Measurements from ENCODE around the gene CCDC63.

The CCDC63 gene

DNA sequence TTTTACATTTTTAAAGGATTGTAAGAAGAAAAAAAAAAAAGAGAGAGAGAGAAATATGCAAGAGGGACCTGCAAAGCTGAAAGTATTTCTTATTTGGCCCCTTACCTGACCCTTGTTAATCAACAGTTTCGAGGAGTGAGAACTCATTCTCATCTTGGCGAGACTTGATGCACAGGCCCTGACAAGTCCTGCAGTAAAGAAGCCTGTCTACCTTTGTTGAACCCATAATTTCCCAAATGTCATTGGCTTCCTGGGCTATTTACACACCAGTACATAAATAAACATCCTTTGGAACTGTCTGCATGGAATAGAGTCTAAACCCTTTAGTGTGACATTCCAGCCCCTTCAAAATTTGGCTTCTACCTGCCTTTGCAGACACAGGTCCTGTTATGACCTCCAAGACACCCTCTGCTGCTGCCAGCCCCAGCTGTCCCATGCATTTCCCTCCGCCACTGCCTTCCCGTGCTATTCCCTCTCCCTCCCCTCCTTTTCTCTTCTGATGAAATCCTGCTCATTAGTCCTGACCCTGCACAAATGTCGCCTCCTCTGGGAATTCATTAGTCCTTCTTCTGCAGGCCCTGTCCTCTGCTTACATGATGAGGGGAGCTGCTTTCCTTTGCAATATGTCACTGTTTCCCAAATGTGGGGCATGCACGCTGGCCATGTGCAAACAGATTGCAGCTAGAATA is 38.5 kb downstream of the CCDC63 start:
- no peak for DNase-seq (ENCODE audit: low read depth)

GRCh38 chr12:110888256-110888991 is 41.6 kb downstream of the CCDC63 start:
- DNase-seq (ENCODE audit: low read depth), result no peak

DNA sequence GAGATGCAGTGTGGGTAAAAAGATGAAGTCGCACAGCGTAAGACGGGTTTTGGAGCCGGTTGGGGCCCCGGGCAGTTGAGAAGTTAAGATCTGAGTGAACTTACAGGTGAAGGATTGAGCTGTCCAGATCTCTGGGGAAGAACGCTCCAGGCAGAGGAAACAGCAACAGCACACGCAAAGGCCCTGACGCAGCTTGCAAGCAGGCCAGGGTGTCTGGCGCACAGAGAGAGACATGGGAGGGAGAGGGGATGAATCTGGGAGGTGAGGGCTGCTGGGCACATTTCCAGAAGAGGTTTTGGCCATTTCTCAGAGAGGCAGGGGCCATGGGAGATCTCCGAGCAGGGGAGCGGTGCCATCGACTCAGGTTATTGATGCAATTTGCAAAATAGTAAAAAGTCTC is 42.6 kb downstream of the CCDC63 start:
- no peak for DNase-seq (ENCODE audit: low read depth)

- DNase-seq (ENCODE audit: low read depth), result no peak
Measured at GRCh38 chr12:110893956-110894355, 47.2 kb downstream of the CCDC63 start.

DNA sequence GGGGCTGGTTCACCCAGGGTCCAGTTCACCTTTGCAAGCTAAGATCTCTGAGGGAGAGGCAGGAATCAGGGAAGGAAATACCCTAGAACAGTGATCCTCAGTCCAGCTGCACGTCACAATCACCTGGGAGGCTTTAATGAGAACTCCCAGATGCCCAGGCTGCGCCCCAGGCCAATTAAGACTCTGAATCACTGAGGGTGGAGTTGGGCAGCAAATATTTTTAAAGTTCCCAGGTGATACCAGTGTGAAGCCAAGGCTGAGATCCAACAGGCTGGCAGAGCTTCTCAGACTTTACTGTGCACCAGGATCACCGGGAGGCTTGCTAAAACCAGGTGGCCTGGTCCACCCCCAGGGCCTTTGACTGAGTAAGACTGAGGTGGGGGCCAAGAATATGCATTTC is 49.8 kb downstream of the CCDC63 start:
- DNase-seq (ENCODE audit: low read depth), result no peak

DNA sequence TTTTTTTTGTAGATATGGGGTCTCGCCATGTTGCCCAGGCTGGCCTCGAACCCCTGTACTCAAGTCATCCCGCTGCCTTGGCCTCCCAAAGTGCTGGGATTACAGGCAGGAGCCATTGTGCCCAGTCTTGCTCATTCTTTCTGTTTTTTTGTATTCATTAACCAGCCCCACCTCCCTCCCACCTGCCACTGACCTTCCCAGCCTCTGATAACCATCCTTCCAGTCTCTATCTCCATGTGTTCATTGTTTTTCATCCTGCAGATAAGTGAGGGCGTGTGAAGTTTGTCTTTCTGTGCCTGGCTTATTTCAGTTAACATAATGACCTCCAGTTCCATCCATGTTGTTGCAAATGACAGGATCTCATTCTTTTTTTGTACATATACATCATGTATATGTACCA is 54.6 kb downstream of the CCDC63 start:
- no peak for DNase-seq (ENCODE audit: low read depth)

DNA sequence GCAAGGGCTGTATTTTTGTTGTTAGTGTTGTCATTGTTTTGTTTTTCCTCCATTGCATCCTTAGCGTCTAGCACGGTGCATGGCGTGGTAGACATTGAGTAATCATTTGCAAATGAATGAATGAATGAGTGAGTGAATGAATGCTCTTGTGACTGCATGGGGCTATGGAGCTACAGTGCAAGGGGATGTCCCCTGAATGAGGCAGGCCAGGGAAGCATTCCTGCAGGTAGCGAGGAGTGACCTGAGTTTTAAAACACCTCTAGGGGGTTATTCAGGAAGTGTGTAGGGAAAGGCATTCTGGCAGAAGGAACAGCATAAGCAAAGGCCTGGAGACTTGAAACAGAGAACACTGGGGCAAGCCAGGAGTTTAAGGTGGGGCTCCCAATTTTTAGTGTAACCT is 56.7 kb downstream of the CCDC63 start:
- no peak for DNase-seq (ENCODE audit: low read depth)

DNA sequence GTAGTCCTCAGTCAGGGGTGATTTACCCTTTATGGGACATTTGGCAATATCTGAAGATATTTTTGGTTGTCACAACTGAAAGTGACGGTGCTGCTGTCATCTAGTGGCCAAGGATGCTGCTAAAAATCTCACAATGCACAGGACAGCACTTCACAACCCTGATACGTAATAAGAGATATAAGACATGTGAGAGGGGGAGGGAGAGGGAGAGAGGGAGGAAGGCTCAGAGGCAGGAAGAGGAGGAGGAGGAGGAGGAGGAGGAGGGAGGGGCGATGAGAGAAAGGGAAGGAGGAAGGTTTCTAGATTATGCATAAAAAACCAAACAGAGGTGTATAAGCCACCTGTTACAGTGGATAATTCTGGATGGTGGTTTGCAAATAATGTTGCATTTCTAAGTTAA is 59.3 kb downstream of the CCDC63 start:
- no peak for DNase-seq (ENCODE audit: low read depth)

DNA sequence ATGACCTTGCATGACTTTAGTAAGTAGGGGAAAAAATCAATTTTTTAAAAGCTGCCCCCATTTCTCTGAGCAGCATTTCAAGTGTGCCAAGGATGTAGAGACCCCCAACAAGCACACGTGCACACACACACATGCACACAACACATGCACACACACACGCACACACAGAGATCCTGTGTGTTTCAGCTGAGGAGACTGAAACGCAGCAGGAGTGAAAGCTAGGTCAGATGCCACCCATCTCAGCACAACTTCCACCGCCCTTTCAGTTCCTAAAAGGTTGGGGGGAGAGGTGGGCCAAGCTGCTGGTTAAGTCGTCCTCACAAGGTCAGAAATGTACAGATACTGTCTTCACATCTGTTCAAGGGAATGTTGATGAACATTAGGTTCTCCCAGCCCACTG is 59.7 kb downstream of the CCDC63 start:
- no peak for DNase-seq (ENCODE audit: low read depth)

DNA sequence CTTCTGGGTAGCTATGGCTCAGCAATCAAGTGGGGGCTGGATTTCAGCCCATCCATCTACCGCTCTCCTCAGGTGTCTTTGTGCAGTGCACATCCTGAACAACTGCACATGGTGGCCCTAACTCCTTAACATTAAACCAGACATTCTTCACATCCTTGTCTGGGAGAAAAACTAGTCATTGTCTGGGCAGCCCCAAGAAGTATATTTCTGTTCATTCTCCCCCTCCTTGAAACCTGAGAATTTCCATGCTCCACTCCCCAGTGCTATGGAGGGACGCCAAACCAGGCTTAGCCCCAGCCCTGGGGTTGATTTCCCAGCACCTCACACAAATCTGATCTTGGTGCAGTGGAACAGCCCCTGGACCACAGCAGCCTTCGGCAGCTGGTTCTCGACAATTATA is 60.2 kb downstream of the CCDC63 start:
- no peak for DNase-seq (ENCODE audit: low read depth)

- DNase-seq (ENCODE audit: low read depth), result no peak
Measured at GRCh38 chr12:110907583-110907982, 60.8 kb downstream of the CCDC63 start.

DNA sequence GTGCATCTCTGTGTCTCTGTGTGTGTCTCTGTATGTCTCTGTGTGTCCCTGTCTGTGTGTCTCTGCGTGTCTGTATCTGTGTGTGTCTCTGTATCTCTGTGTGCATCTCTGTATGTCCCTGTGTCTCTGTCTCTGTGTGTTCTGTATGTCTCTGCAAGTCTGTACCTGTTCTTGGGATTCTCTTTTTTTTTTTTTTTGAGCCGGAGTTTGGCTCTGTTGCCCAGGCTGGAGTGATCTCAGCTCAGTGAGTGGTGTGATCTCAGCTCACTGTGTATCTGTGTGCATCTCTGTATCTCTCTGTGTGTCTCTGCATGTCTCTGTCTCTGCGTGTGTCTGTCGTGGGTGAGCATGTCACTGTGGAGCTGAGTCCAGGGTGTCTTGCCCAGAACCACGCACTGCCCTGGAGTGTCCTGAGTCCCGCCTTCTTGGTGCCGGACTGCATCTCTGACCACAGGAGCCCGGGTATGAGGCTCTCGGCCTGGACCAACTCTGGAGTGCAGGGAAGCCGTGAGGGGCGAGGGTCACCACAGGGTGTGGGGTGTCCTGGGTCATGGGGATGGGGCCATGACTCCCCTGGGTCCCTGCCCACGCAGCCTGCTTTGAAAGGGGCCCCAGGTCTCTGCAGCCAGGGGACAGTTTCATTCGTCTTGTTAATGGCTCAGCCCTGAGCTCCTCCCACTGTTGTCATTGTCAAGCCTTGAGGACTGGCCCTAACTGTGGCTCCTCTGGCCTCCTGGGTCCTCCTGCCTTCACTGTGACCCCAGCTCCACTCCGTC is 61.8 kb downstream of the CCDC63 start:
- no peak for DNase-seq (ENCODE audit: low read depth)

DNA sequence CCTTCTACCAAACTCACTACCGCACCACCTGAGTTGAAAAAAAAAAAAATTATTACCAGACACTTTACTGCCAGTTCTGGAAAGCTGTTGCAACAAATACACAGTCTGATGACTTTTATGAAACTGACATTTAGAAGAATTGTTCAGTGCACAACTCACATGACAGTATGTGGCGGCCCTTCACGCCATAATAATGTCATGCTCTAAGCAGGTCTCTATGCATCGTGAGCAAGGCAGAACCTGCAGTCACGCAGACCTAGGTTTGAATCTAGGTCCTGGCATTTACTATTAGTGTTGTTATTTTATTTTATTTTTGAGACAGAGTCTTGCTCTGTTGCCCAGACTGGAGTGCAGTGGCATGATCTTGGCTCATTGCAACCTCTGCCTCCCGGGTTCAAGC is 65.5 kb downstream of the CCDC63 start:
- no peak for DNase-seq (ENCODE audit: low read depth)

DNA sequence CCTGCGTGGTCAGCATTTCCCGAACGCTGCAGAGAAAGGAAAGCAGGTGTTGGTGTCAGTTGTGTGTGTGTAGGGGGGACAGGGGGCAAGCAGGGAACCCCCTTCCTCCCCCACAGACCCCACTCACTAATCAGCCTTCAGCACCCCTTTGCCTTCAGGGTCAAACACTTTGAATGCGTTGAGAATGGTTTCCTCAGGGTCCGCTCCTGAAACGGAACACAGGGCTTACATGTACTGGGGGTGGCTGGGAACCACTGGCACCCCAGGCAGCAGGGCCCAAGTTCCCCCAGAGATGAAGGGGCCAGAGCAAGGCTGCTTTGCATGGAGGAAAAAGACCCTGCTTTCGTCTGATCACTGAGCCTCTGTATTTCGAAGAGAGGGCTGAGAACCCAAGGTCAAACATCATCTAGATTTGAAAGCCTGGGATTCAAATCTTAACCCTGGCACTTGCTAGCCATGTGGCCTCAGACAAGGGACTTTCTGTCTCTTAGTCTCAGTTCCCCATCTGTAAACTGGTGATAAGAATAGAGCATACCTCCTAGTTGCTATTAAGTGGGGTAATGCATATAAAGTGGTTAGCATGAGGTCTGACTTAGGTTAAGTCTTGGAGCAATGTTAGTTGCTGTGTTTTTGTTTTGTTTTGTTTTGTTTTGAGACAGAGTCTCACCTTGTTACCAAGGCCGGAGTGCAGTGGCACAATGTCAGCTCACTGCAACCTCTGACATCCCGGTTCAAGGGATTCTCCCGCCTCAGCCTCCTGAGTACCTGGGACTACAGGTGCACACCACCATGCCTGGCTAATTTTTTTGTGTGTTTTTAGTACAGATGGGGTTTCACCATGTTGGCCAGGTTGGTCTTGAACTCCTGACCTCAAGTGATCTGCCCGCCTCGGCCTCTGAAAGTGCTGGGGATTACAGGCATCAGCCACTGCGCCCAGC is 66.6 kb downstream of the CCDC63 start:
- DNase-seq (ENCODE audit: low read depth), result no peak

DNA sequence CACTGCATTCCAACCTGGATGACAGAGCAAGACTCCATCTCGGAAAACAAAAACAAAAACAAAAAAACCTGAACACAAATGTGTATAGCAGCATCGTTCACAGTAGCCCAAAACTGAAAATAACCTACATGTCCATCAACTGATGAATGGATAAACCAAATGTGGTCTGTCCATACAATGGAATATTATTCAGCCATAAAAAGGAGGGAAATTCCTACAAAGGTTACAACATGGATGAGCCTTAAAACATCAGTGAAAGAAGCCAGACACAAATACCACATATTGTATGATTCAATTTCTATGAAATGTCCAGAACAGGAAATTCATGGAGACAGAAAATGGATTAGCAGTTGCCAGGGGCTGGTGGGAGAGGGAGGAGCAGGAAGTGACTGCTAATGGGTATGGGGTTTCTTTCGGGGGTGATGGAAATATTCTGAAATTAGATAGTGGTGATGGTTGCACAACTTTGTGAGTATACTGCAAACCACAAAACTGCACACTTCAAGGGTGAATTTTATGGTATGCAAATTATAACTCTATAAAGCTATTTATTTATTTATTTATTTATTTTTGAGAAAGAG is 69.6 kb downstream of the CCDC63 start:
- no peak for DNase-seq (ENCODE audit: low read depth)

- DNase-seq (ENCODE audit: low read depth), result no peak
Measured at GRCh38 chr12:110917467-110917866, 70.7 kb downstream of the CCDC63 start.

GRCh38 chr12:110917961-110918360 is 71.2 kb downstream of the CCDC63 start:
- DNase-seq (ENCODE audit: low read depth), result no peak

- no peak for DNase-seq (ENCODE audit: low read depth)
Measured at GRCh38 chr12:110919720-110920119, 72.9 kb downstream of the CCDC63 start.

GRCh38 chr12:110920324-110920910 is 73.6 kb downstream of the CCDC63 start, which contains the start of gene MYL2:
MYL2 (minus strand) TSS chr12:110920579; CDS start chr12:110920529, 50 bp downstream.
- DNase-seq (ENCODE audit: low read depth), result no peak

DNA sequence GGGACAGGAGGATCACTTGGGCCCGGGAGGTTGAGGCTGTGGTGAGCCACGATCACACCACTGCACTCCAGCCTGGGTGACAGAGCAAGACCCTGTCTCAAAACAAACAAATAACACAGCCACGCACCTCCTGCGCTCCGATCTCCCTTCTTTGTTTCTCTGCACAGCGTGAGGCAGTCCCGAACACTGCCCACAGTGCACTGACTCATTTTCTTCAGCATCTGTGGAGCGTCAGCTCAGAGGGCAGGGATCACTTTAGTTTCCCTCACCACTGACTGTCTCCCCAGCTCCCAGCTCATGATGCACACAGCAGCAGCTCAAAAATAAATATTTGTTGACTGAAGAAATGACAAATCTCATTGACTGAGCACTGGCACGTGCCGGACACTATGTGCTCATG is 74.5 kb downstream of the CCDC63 start:
- DNase-seq (ENCODE audit: low read depth), result no peak

DNA sequence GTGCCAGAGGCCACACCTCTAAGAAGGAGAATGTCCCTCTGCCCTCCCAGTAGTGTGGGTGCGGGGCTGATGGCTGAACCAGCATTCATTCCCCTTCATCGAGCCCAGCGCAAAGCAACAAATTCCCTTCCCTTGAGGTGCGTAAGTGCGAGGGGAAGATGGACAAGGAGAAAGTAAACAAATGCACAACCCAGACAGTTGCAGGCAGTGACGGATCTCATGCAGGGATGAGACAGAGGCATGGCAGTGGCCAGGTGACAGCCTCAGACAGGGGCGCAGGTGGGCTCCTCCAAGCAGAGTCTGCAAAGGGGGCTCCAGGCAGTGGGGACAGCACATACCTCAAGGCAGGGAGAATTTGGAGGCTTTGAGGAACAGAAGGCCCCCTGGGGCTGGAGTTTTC is 75.9 kb downstream of the CCDC63 start:
- no peak for DNase-seq (ENCODE audit: low read depth)

Measured in activated T-helper 1 cell treated with Interleukin-2 at 50 U/mL for 16 hours (primary cell).